ENCODE measurements around the gene PGPEP1. TPM values are rescaled to one million over a fixed set of nuclear protein-coding genes. Genes with fewer than 3 reads are reported as not detected.
A peak's percentile ranks its signal among the peaks of the same experiment; 100 is the strongest.

Gene PGPEP1
- total and polyA plus RNA-seq, 4 donors, result 13.0 to 41.6 (median 15.0) TPM

- H3K4me3 ChIP-seq, result no peak overlapping the region
- peaks cover 0 to 7% (median 0%) of the 10 kb centered on the region in 5 donors for H3K4me1 ChIP-seq (ENCODE audit: control insufficient read depth in 5 of 5, insufficient read depth in 5 of 5, low read length in 5 of 5)
- peaks cover 0 to 6% (median 0%) of the 10 kb centered on the region in 4 donors for H3K9me3 ChIP-seq (ENCODE audit: control insufficient read depth in 4 of 4, insufficient read depth in 3 of 4, low read length in 3 of 4)
- DNase-seq (no peak), ATAC-seq (ENCODE audit: insufficient read depth, low FRiP score) (no peak)
- peaks cover 0 to 13% (median 0%) of the 10 kb centered on the region in 4 donors for H3K36me3 ChIP-seq (ENCODE audit: control insufficient read depth in 4 of 4, insufficient read depth in 4 of 4, low read length in 4 of 4)
- H3K27ac ChIP-seq (ENCODE audit: low read depth in 1 of 2, low read length in 1 of 2), result no peak overlapping the region
- H3K9ac ChIP-seq (ENCODE audit: insufficient read depth in 1 of 2, low read length in 2 of 2), result no peak overlapping the region
- peaks cover 0 to 8% (median 0%) of the 10 kb centered on the region in 3 donors for H3K27me3 ChIP-seq (ENCODE audit: control insufficient read depth in 3 of 3, insufficient read depth in 3 of 3, low read length in 2 of 3)
- 81 to 89% methylated on average over 9 of the region's 9 CpGs for WGBS, 2 donors
- TF ChIP-seq CTCF (IDR thresholded peaks at IDR 0.05; ENCODE audit: control extremely low read depth, extremely low read depth), result no peak
Observed at GRCh38 chr19:18391509-18392075, 51.2 kb downstream of the PGPEP1 start.

- H3K9me3 ChIP-seq (ENCODE audit: control insufficient read depth in 4 of 4, insufficient read depth in 3 of 4, low read length in 3 of 4), result peaks cover 0 to 3% (median 0%) of the 10 kb centered on the region in 4 donors
- DNase-seq, result no peak
- peaks cover 0 to 2% (median 0%) of the 10 kb centered on the region in 3 donors for H3K27me3 ChIP-seq (ENCODE audit: control insufficient read depth in 3 of 3, insufficient read depth in 3 of 3, low read length in 2 of 3)
- no peak for ATAC-seq (ENCODE audit: insufficient read depth, low FRiP score)
- H3K4me3 ChIP-seq, result no peak overlapping the region
- WGBS, 2 donors, result 17 to 44% methylated on average over 11 of the region's 11 CpGs
- no peak for TF ChIP-seq CTCF (IDR thresholded peaks at IDR 0.05; ENCODE audit: control extremely low read depth, extremely low read depth)
- H3K9ac ChIP-seq (ENCODE audit: insufficient read depth in 1 of 2, low read length in 2 of 2), result no peak overlapping the region
- peak overlapping the region in 1 of 2 donors; percentile 71 for H3K27ac ChIP-seq (ENCODE audit: low read depth in 1 of 2, low read length in 1 of 2)
- peaks cover 0 to 9% (median 0%) of the 10 kb centered on the region in 5 donors for H3K4me1 ChIP-seq (ENCODE audit: control insufficient read depth in 5 of 5, insufficient read depth in 5 of 5, low read length in 5 of 5)
- peaks cover 0 to 13% (median 0%) of the 10 kb centered on the region in 4 donors for H3K36me3 ChIP-seq (ENCODE audit: control insufficient read depth in 4 of 4, insufficient read depth in 4 of 4, low read length in 4 of 4)
Observed at GRCh38 chr19:18392417-18392816, 52.0 kb downstream of the PGPEP1 start.

GRCh38 chr19:18392926-18393325 lies 52.5 kb downstream of the PGPEP1 start:
- Histone ChIP-seq H3K4me1 (ENCODE audit: control insufficient read depth in 5 of 5, insufficient read depth in 5 of 5, low read length in 5 of 5) (peaks cover 0 to 10% (median 0%) of the 10 kb centered on the region in 5 donors), H3K4me3 (no peak overlapping the region), H3K27me3 (ENCODE audit: control insufficient read depth in 3 of 3, insufficient read depth in 3 of 3, low read length in 2 of 3) (peaks cover 0 to 2% (median 0%) of the 10 kb centered on the region in 3 donors), H3K27ac (ENCODE audit: low read depth in 1 of 2, low read length in 1 of 2) (peak overlapping the region in 1 of 2 donors; percentile 71), H3K36me3 (ENCODE audit: control insufficient read depth in 4 of 4, insufficient read depth in 4 of 4, low read length in 4 of 4) (peaks cover 0 to 12% (median 0%) of the 10 kb centered on the region in 4 donors), H3K9me3 (ENCODE audit: control insufficient read depth in 4 of 4, insufficient read depth in 3 of 4, low read length in 3 of 4) (peaks cover 0 to 3% (median 0%) of the 10 kb centered on the region in 4 donors), H3K9ac (ENCODE audit: insufficient read depth in 1 of 2, low read length in 2 of 2) (no peak overlapping the region)
- ATAC-seq (ENCODE audit: insufficient read depth, low FRiP score) (no peak), DNase-seq (no peak)
- TF ChIP-seq CTCF (IDR thresholded peaks at IDR 0.05; ENCODE audit: control extremely low read depth, extremely low read depth), result no peak
- 30 to 46% methylated on average over 5 of the region's 5 CpGs for WGBS, 2 donors

All from lung (tissue), 12 donors.